IMR-90 (cell line): ENCODE measurements around the gene CENPT. TPM values are rescaled to one million over a fixed set of nuclear protein-coding genes. Genes with fewer than 3 reads are reported as not detected.

Experiments
- ATAC-seq: fragments of 200-7000 bp; cut with Tn5 transposase; 2 replicates; pipeline ENCODE4 v1.9.1; 2020; ENCODE audit warnings: low read depth, mild to moderate bottlenecking, moderate library complexity
- BruUV-seq: library from RNA; stranded (reverse); fragments of 400-500 nt; replicated peaks from 2 replicates; lab custom pipeline; 2021; lab: Mats Ljungman, UMichigan
- CTCF ChIA-PET: fragments of 300-600 bp; formaldehyde crosslinking; extraction: SDS; loops from one replicate; lab custom pipeline; 2021; ENCODE audit warnings: antibody characterized with exemption; lab: Yijun Ruan, JAX
- POLR2A ChIA-PET: fragments of 300-600 bp; sonication (Branson Sonifier 250); formaldehyde crosslinking; loops from one replicate; lab custom pipeline; 2022; ENCODE audit warnings: antibody characterized with exemption; ENCODE audit not compliant: unreplicated experiment; lab: Charles Lee
- DNase-seq: peaks from one replicate; pipeline ENCODE4 v3.0.0; 2013
- H2AFZ ChIP-seq: replicated peaks from 2 replicates; pipeline ENCODE3; 2013; ENCODE audit warnings: low read length, mild to moderate bottlenecking; ENCODE audit not compliant: poor library complexity
- H2AK5ac ChIP-seq: 2 replicates; pipeline ENCODE4 v1.6.1; 2013; ENCODE audit warnings: low read depth, low read length, inconsistent platforms
- H2AK9ac ChIP-seq: replicated peaks from 2 replicates; pipeline ENCODE3; 2013; ENCODE audit warnings: mild to moderate bottlenecking, low read depth, low read length, moderate library complexity; ENCODE audit not compliant: poor library complexity
- H2BK120ac ChIP-seq: 2 replicates; pipeline ENCODE4 v1.6.1; 2013; ENCODE audit warnings: low read depth, low read length, inconsistent platforms
- H2BK15ac ChIP-seq: 3 replicates; pipeline ENCODE4 v1.6.1; 2013; ENCODE audit warnings: low read depth, low read length, inconsistent platforms
- H2BK20ac ChIP-seq: 2 replicates; pipeline ENCODE4 v1.6.1; 2013; ENCODE audit warnings: low read depth, mild to moderate bottlenecking, inconsistent platforms, low read length, moderate library complexity
- H2BK5ac ChIP-seq: 2 replicates; pipeline ENCODE4 v1.6.1; 2013; ENCODE audit warnings: mild to moderate bottlenecking, low read depth, low read length, inconsistent platforms; ENCODE audit not compliant: poor library complexity, severe bottlenecking
- H3K14ac ChIP-seq: replicated peaks from 2 replicates; pipeline ENCODE4 v1.6.1; 2013; ENCODE audit warnings: low read depth, low read length, inconsistent platforms
- H3K18ac ChIP-seq: 2 replicates; pipeline ENCODE4 v1.6.1; 2013; ENCODE audit warnings: low read depth, low read length, control low read depth
- H3K23ac ChIP-seq: 2 replicates; pipeline ENCODE4 v1.6.1; 2013; ENCODE audit warnings: low read depth, low read length, inconsistent platforms
- H3K27ac ChIP-seq: 2 replicates; pipeline ENCODE4 v1.5.1; 2013; ENCODE audit warnings: mild to moderate bottlenecking, control low read depth, low read length; ENCODE audit not compliant: insufficient read depth
- H3K27me3 ChIP-seq: 2 replicates; pipeline ENCODE4 v1.6.1; 2013; ENCODE audit warnings: low read length; ENCODE audit not compliant: control insufficient read depth, insufficient read depth
- H3K36me3 ChIP-seq: 2 replicates; pipeline ENCODE4 v1.6.1; 2013; ENCODE audit warnings: low read length, mixed read lengths; ENCODE audit not compliant: control insufficient read depth, insufficient read depth
- H3K4ac ChIP-seq: 2 replicates; pipeline ENCODE4 v1.6.1; 2013; ENCODE audit warnings: low read depth, low read length, inconsistent platforms
- H3K4me1 ChIP-seq: 2 replicates; pipeline ENCODE4 v1.6.1; 2013; ENCODE audit warnings: low read length, mixed read lengths; ENCODE audit not compliant: control insufficient read depth, insufficient read depth
- H3K4me2 ChIP-seq: 2 replicates; pipeline ENCODE4 v1.6.1; 2013; ENCODE audit warnings: low read depth, mild to moderate bottlenecking, control low read depth, low read length, moderate library complexity
- H3K4me3 ChIP-seq: 2 replicates; pipeline ENCODE4 v1.5.1; 2013; ENCODE audit warnings: low read depth, mild to moderate bottlenecking, control low read depth, low read length, moderate library complexity; ENCODE audit not compliant: insufficient read depth
- H3K56ac ChIP-seq: 2 replicates; pipeline ENCODE4 v1.6.1; 2013; ENCODE audit warnings: low read length, inconsistent platforms; ENCODE audit not compliant: insufficient read depth; ENCODE audit errors: extremely low read depth
- H3K79me1 ChIP-seq, 2 experiments: 2 replicates each; pipeline ENCODE4 v1.6.1; 2013; ENCODE audit warnings: low read length in 2 of 2, inconsistent platforms in 1 of 2, low read depth in 1 of 2
- H3K9ac ChIP-seq: 2 replicates; pipeline ENCODE4 v1.6.1; 2013; ENCODE audit warnings: low read depth, low read length, control low read depth
- H3K9me1 ChIP-seq: 2 replicates; pipeline ENCODE4 v1.6.1; 2013; ENCODE audit warnings: low read length, inconsistent platforms; ENCODE audit not compliant: insufficient read depth
- H3K9me3 ChIP-seq: 2 replicates; pipeline ENCODE4 v1.6.1; 2013; ENCODE audit warnings: low read length; ENCODE audit not compliant: control insufficient read depth, insufficient read depth
- H4K20me1 ChIP-seq: 2 replicates; pipeline ENCODE4 v1.6.1; 2013; ENCODE audit warnings: low read length, inconsistent platforms; ENCODE audit not compliant: insufficient read depth
- H4K5ac ChIP-seq: 2 replicates; pipeline ENCODE4 v1.6.1; 2013; ENCODE audit warnings: mild to moderate bottlenecking, low read depth, low read length, control low read depth
- H4K8ac ChIP-seq, 2 experiments: 2 replicates each; pipeline ENCODE4 v1.6.1; 2013; ENCODE audit warnings: low read depth in 2 of 2, low read length in 2 of 2, control low read depth in 1 of 2, inconsistent platforms in 1 of 2
- H4K91ac ChIP-seq: 2 replicates; pipeline ENCODE4 v1.6.1; 2013; ENCODE audit warnings: low read depth, low read length, inconsistent platforms; ENCODE audit not compliant: insufficient read depth
- CEBPB ChIP-seq: IDR thresholded peaks from 2 replicates; pipeline ENCODE4 v1.6.1; 2012; ENCODE audit warnings: low read depth, low read length, improper control_type of control experiment
- ELK1 ChIP-seq: fragments of 150-350 bp; IDR thresholded peaks from 2 replicates; pipeline ENCODE4 v1.6.1; 2016; ENCODE audit warnings: low read depth, mild to moderate bottlenecking, low read length, moderate library complexity, borderline replicate concordance
- FOS ChIP-seq: fragments of 150-350 bp; IDR thresholded peaks from 2 replicates; pipeline ENCODE4 v1.6.1; 2016; ENCODE audit warnings: low read depth, low read length
- MXI1 ChIP-seq: IDR thresholded peaks from 2 replicates; pipeline ENCODE4 v1.6.1; 2012; ENCODE audit warnings: low read depth, mild to moderate bottlenecking, low read length, moderate library complexity, borderline replicate concordance
- POLR2A ChIP-seq: IDR thresholded peaks from 2 replicates; pipeline ENCODE4 v1.6.1; 2012; ENCODE audit warnings: mild to moderate bottlenecking, low read depth, low read length
- RFX5 ChIP-seq: IDR thresholded peaks from 2 replicates; pipeline ENCODE4 v1.8.0; 2012; ENCODE audit warnings: low read depth, mild to moderate bottlenecking, low read length, moderate library complexity
- WGBS, 2 experiments: methylation state at CpG; one replicate each; pipeline versions ENCODE4 v1.1.5 to v1.1.7; 2013; ENCODE audit warnings: missing lambda C conversion rate in 2 of 2; ENCODE audit not compliant: insufficient read length in 1 of 2; ENCODE audit errors: extremely low coverage in 2 of 2; 5-methylcytosine and 5-hydroxymethylcytosine counted together
- dilution Hi-C: fragments of 300-500 bp; cut with HindIII; formaldehyde crosslinking; loops from one replicate; pipeline ENCODE4 v1.14.3; 2018; ENCODE audit warnings: low sequenced_read_pairs; ENCODE audit not compliant: unreplicated experiment
- in situ Hi-C: fragments of 300-500 bp; cut with MboI; formaldehyde crosslinking; loops from 3 replicates; pipeline ENCODE4 v1.14.3; 2019; ENCODE audit warnings: low sequenced_read_pairs, inconsistent platforms, mixed read lengths
- intact Hi-C: fragments of 100-400 bp; cut with micrococcal nuclease; formaldehyde crosslinking; loops from 2 replicates; pipeline ENCODE4 v1.10.0; 2022
- polyA plus RNA-seq, 3 experiments: library from polyadenylated mRNA; depleted of rRNA; stranded (reverse); fragments of >200 nt; gene quantifications; 2 replicates each; pipeline ENCODE4 v1.2.3, GENCODE V29; 2012; ENCODE audit warnings: low replicate concordance in 1 of 3
- total RNA-seq: library from RNA; depleted of rRNA; stranded (reverse); fragments of >200 nt; gene quantifications from 2 replicates; pipeline ENCODE4 v1.2.3, GENCODE V29; 2012

Gene CENPT
- total and polyA plus RNA-seq, 2 of the 4 experiments (the other 2 are of a cell fraction): 33.3 to 83.1 TPM

DNA sequence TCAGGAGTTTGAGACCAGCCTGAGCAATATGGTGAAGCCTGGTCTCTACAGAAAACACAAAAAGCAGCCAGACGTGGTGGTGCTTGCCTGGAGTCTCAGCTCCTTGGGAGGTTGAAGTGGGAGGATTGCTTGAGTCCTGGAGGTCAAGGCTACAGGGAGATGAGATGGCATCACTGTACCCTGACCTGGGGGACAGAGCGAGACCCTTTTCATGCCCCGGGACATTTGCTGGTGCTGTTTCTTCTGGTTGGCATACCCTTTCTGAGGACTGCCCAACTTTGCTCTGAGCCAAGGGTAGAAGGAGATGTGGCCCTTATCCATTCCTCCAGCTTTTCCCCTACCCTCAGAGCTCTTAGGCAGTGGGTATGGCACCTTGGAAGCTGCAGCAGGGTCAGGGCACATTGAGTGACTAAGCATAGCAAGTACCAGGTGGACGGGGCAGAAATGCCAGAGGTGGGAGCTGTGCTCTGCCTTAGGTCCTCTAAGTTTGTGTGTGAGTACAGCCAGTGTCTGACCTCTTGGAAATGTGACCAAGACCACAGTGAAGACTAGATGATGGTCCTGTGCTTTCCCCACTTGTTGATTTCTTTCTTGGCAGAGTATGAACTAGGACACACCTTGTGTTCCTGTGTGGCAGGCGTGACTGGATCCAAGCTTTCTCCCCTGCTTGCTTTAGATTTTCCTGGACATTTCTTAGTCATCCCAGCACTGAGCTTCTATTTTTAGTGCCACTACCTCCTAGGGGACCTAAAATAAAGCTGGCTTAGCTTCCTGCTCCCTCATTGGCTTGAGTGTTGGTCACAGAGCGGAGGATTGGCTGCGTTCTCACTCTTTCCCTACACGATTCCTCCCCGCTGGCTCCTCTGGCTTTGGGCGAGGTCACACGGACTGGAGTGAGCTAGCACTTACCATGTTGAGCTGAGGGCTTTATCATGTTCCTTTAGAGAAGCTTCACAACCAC lies 15.4 kb upstream of the CENPT start (continued):
- TF ChIP-seq CEBPB: no peak
- no peak for TF ChIP-seq MXI1
- TF ChIP-seq POLR2A: no peak

- H4K8ac ChIP-seq: no peak overlapping the region
- peaks cover 21% of the 10 kb centered on the region for H3K36me3 ChIP-seq
- no peak overlapping the region for H3K4me2 ChIP-seq
- no peak overlapping the region for H3K18ac ChIP-seq
- in situ Hi-C loops (no loop called here), intact Hi-C loops (no loop called here), dilution Hi-C loops (no loop called here)
- H3K9me3 ChIP-seq: no peaks in the 10 kb centered on the region
- no peak overlapping the region for H3K23ac ChIP-seq
- BruUV-seq: no TSS peak
- no peak overlapping the region for H2AK9ac ChIP-seq
- H3K14ac ChIP-seq: no peak overlapping the region
- H2BK120ac ChIP-seq: no peak overlapping the region
- peaks cover 92% of the 10 kb centered on the region for H4K20me1 ChIP-seq
- CTCF ChIA-PET: interaction anchor here (1.8 kb wide), 1 partner anchor 45 kb away, joined by 5 read pairs; no protein-coding TSS in a partner anchor
- H2BK20ac ChIP-seq: no peak overlapping the region
- 91% methylated on average over 5 of the region's 6 CpGs; no CpG with 5 or more reads in 1 of the 2 experiments for WGBS, 2 experiments
- H3K4me1 ChIP-seq: peaks cover 28% of the 10 kb centered on the region
- DNase-seq (no peak), ATAC-seq (no peak)
- no peak overlapping the region for H3K27ac ChIP-seq
- peaks cover 48 to 79% of the 10 kb centered on the region in 2 experiments for H3K79me1 ChIP-seq
- POLR2A ChIA-PET: no interaction called here
- no peak overlapping the region for H2BK5ac ChIP-seq
- no peak overlapping the region for H3K56ac ChIP-seq
- no peak overlapping the region for H4K5ac ChIP-seq
- no peak overlapping the region for H3K4me3 ChIP-seq
- H4K91ac ChIP-seq: no peak overlapping the region
- H3K9me1 ChIP-seq: peaks cover 66% of the 10 kb centered on the region
- no peak overlapping the region for H3K9ac ChIP-seq
- H3K27me3 ChIP-seq: no peaks in the 10 kb centered on the region
- no peak overlapping the region for H2AFZ ChIP-seq
- no peak overlapping the region for H2BK15ac ChIP-seq
- H2AK5ac ChIP-seq: no peak overlapping the region
- no peak for TF ChIP-seq POLR2A
- no peak for TF ChIP-seq FOS
- no peak for TF ChIP-seq ELK1
- TF ChIP-seq RFX5: no peak
- H3K4ac ChIP-seq: no peak overlapping the region
These were observed 14.4 kb upstream of the CENPT start for GRCh38 chr16:67861877-67862276.
